HEK293 (cell line): ENCODE results near the gene TTC23.
A peak's percentile ranks its signal among the peaks of the same experiment; 100 is the strongest.

Source experiments
- CTCF ChIA-PET: fragments of 350-600 bp; formaldehyde crosslinking; extraction: SDS; loops from one replicate; lab custom pipeline; 2021; ENCODE audit warnings: antibody characterized with exemption; lab: Yijun Ruan, JAX
- POLR2A ChIA-PET: fragments of 300-600 bp; formaldehyde crosslinking; extraction: SDS; loops from one replicate; lab custom pipeline; 2020; ENCODE audit warnings: antibody characterized with exemption, inconsistent platforms; lab: Yijun Ruan, JAX
- H3K27ac ChIP-seq: fragments of 200-500 bp; sonication (Bioruptor generic); 2 replicates; pipeline ENCODE4 v1.5.1; 2014; ENCODE audit warnings: low read depth, low read length, control low read depth, inconsistent platforms; ENCODE audit errors: extremely low read depth
- H3K36me3 ChIP-seq, 2 experiments: fragments of 200-500 bp in 1 of 2; sonication (Bioruptor generic) in 1 of 2; 1 replicate in 1 of 2; 2 replicates in 1 of 2; pipeline ENCODE4 v1.5.1; 2014 to 2017; ENCODE audit warnings: inconsistent platforms in 2 of 2, low read length in 2 of 2; ENCODE audit not compliant: control insufficient read depth in 2 of 2, insufficient read depth in 1 of 2
- H3K4me1 ChIP-seq: fragments of 200-500 bp; sonication (Bioruptor generic); 2 replicates; pipeline ENCODE4 v1.5.1; 2014; ENCODE audit warnings: mild to moderate bottlenecking, low read length, inconsistent platforms; ENCODE audit not compliant: control insufficient read depth, insufficient read depth
- H3K4me3 ChIP-seq: 2 replicates; pipeline ENCODE4 v1.5.1; 2011; ENCODE audit warnings: low read depth, mild to moderate bottlenecking, control low read depth, low read length, moderate library complexity
- H3K9me3 ChIP-seq: fragments of 200-500 bp; sonication (Bioruptor generic); 2 replicates; pipeline ENCODE4 v1.5.1; 2014; ENCODE audit warnings: low read depth, low read length, inconsistent platforms; ENCODE audit not compliant: control insufficient read depth, insufficient read depth
- KLF1 ChIP-seq: fragments of 450-650 bp; formaldehyde crosslinking; IDR thresholded peaks from 2 replicates; pipeline ENCODE4 v1.5.1; 2016; ENCODE audit warnings: missing biosample characterization, missing genetic modification characterization
- PRDM2 ChIP-seq: fragments of 450-650 bp; formaldehyde crosslinking; IDR thresholded peaks from 2 replicates; pipeline ENCODE4 v1.5.1; 2016; ENCODE audit warnings: missing biosample characterization, missing genetic modification characterization, borderline replicate concordance
- ZBTB20 ChIP-seq: fragments of 450-650 bp; formaldehyde crosslinking; IDR thresholded peaks from 2 replicates; pipeline ENCODE4 v1.5.1; 2016; ENCODE audit warnings: missing biosample characterization, missing genetic modification characterization
- ZBTB6 ChIP-seq: fragments of 450-650 bp; formaldehyde crosslinking; IDR thresholded peaks from 2 replicates; pipeline ENCODE4 v1.5.1; 2017; ENCODE audit warnings: missing biosample characterization, missing genetic modification characterization
- ZNF112 ChIP-seq: fragments of 450-650 bp; formaldehyde crosslinking; IDR thresholded peaks from 2 replicates; pipeline ENCODE4 v1.5.0; 2017; ENCODE audit warnings: missing biosample characterization, missing genetic modification characterization
- ZNF140 ChIP-seq: fragments of 450-650 bp; formaldehyde crosslinking; IDR thresholded peaks from 2 replicates; pipeline ENCODE4 v1.5.1; 2016; ENCODE audit warnings: missing biosample characterization, missing genetic modification characterization
- ZNF223 ChIP-seq: fragments of 450-650 bp; formaldehyde crosslinking; IDR thresholded peaks from 2 replicates; pipeline ENCODE4 v1.5.1; 2016; ENCODE audit warnings: missing biosample characterization, missing genetic modification characterization
- ZNF433 ChIP-seq: fragments of 450-650 bp; formaldehyde crosslinking; IDR thresholded peaks from 2 replicates; pipeline ENCODE4 v1.5.1; 2016; ENCODE audit warnings: missing biosample characterization, missing genetic modification characterization, low read depth
- ZNF571 ChIP-seq: fragments of 450-650 bp; formaldehyde crosslinking; IDR thresholded peaks from 2 replicates; pipeline ENCODE4 v1.5.0; 2017; ENCODE audit warnings: missing biosample characterization, missing genetic modification characterization
- ZNF580 ChIP-seq: fragments of 450-650 bp; formaldehyde crosslinking; IDR thresholded peaks from 2 replicates; pipeline ENCODE4 v1.5.1; 2016; ENCODE audit warnings: missing biosample characterization, missing genetic modification characterization
- ZNF621 ChIP-seq: fragments of 450-650 bp; formaldehyde crosslinking; IDR thresholded peaks from 2 replicates; pipeline ENCODE4 v1.5.1; 2017; ENCODE audit warnings: missing biosample characterization, missing genetic modification characterization
- ZNF623 ChIP-seq: fragments of 450-650 bp; formaldehyde crosslinking; IDR thresholded peaks from 2 replicates; pipeline ENCODE4 v1.5.1; 2016; ENCODE audit warnings: missing biosample characterization, missing genetic modification characterization
- ZNF658 ChIP-seq: fragments of 450-650 bp; formaldehyde crosslinking; IDR thresholded peaks from 2 replicates; pipeline ENCODE4; 2016; ENCODE audit warnings: missing biosample characterization, missing genetic modification characterization

The TTC23 gene

GRCh38 chr15:99123713-99124451 lies 125.5 kb downstream of the TTC23 start (continued):
- TF ChIP-seq ZBTB20, result peak; percentile 57
- TF ChIP-seq ZNF580 (tag by site-specific recombination), result no peak

GRCh38 chr15:99122831-99123712 lies 126.3 kb downstream of the TTC23 start:
- peak overlapping the region; percentile 82 for H3K27ac ChIP-seq
- peak overlapping the region; percentile 20 for H3K4me3 ChIP-seq
- H3K4me1 ChIP-seq, result peaks cover 7% of the 10 kb centered on the region
- ChIA-PET POLR2A (interaction anchor here (0.9 to 1.4 kb wide), 4 partner anchors 11 to 18 kb away, joined by 3 to 9 read pairs (median 4); partner anchors contain the start of gene SYNM), CTCF (interaction anchor here (0.6 to 3.1 kb wide), 5 partner anchors 14 to 90 kb away, joined by 3 to 12 read pairs (median 4); partner anchors contain the start of gene SYNM)
- no peak for TF ChIP-seq ZNF623 (tag by site-specific recombination)
- no peak for TF ChIP-seq ZNF571 (tag by site-specific recombination)
- TF ChIP-seq KLF1 (tag by site-specific recombination), result no peak
- no peak for TF ChIP-seq ZNF433
- TF ChIP-seq ZNF621 (tag by site-specific recombination), result no peak
- TF ChIP-seq ZNF223 (tag by site-specific recombination), result peak; percentile 83
- TF ChIP-seq PRDM2 (tag by site-specific recombination), result no peak
- no peak for TF ChIP-seq ZNF658 (tag by site-specific recombination)
- no peak for TF ChIP-seq ZNF112 (tag by site-specific recombination)
- TF ChIP-seq ZBTB6 (tag by site-specific recombination), result peak; percentile 6; the same call in 1 of the 2 replicates
- no peak for TF ChIP-seq ZNF140 (tag by site-specific recombination)
- H3K36me3 ChIP-seq, result peaks cover 0 to 41% of the 10 kb centered on the region in 2 experiments; a peak in 1 of 3 replicates
- no peaks in the 10 kb centered on the region for H3K9me3 ChIP-seq
